PC-3 (cell line): Measurements from ENCODE around the gene KCNJ6.

Experiments
- CTCF ChIP-seq: fragments of 300-600 bp; sonication (generic); conservative IDR thresholded peaks from 2 replicates; pipeline ENCODE4 v1.5.1; 2017; ENCODE audit warnings: antibody characterized with exemption, low read depth, mild to moderate bottlenecking, low read length
- EZH2 ChIP-seq: fragments of 300-600 bp; sonication (generic); IDR thresholded peaks from one replicate; pipeline ENCODE4 v1.6.1; 2017; ENCODE audit warnings: antibody characterized with exemption, mild to moderate bottlenecking, low read length; ENCODE audit not compliant: unreplicated experiment

GRCh38 chr21:37842163-37842919 lies 73.9 kb downstream of the KCNJ6 start:
- TF ChIP-seq CTCF (no peak), EZH2 (no peak)
